ENCODE measurements around the gene CDC42BPB. TPM values are rescaled to one million over a fixed set of nuclear protein-coding genes. Genes with fewer than 3 reads are reported as not detected.

Gene CDC42BPB
- total RNA-seq, 1 experiment from 2014 or later, result 103 TPM

DNA sequence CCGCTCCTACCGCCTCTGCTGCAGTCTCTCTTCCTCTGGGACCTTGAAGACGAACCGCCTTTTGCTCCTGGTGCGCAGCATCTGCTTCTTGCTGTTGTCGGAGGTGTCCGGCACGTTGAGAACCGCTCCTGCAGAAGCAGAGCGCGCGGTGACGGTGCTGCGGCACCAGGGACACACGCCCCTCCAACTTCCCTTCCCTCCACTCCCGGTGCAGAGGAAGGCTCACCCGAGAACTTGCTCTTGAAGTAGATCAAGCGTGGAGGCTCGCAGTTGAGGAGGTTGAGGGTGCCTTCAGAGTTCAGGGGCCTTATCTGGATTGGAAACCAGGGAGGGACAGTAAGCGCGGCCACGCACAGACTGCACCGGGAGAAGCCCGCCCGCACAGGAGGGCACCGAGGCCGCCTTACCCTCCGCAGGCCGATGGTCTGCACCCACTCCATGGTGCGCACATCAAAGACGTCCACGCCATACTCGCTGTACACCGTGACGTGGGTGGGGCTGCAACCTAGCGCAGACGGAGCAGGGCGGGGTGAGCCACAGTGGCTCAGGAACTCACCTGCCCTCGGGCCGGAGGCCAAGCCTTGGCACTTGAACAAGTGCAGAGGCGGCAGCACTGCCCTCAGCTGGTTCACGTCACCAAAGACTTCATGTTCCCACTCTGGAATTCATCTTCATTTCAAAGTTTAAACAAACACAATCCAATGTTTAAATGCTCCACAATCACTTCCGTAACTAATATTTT, 117.4 kb downstream of the CDC42BPB start:
- H3K9ac ChIP-seq (ENCODE audit: extremely low read depth, insufficient read length, low read length), result no peak overlapping the region
- TF ChIP-seq, protein P1, sequence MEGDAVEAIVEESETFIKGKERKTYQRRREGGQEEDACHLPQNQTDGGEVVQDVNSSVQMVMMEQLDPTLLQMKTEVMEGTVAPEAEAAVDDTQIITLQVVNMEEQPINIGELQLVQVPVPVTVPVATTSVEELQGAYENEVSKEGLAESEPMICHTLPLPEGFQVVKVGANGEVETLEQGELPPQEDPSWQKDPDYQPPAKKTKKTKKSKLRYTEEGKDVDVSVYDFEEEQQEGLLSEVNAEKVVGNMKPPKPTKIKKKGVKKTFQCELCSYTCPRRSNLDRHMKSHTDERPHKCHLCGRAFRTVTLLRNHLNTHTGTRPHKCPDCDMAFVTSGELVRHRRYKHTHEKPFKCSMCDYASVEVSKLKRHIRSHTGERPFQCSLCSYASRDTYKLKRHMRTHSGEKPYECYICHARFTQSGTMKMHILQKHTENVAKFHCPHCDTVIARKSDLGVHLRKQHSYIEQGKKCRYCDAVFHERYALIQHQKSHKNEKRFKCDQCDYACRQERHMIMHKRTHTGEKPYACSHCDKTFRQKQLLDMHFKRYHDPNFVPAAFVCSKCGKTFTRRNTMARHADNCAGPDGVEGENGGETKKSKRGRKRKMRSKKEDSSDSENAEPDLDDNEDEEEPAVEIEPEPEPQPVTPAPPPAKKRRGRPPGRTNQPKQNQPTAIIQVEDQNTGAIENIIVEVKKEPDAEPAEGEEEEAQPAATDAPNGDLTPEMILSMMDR (conservative IDR thresholded peaks at IDR 0.05), result no peak
- no peak overlapping the region for H2BK120ac ChIP-seq (ENCODE audit: low read depth, low read length, poor library complexity, severe bottlenecking)
- no peak overlapping the region for H3T11ph ChIP-seq (ENCODE audit: low read length)
- no peaks in the 10 kb centered on the region for H3K79me2 ChIP-seq (ENCODE audit: insufficient read depth, low read length)
- no peaks in the 10 kb centered on the region for H4K20me1 ChIP-seq (ENCODE audit: control insufficient read depth, insufficient read depth, insufficient read length)
- no peaks in the 10 kb centered on the region for H3K9me3 Mint-ChIP-seq
- H3K14ac ChIP-seq (ENCODE audit: insufficient read depth, low read length), result no peak overlapping the region
- no peak overlapping the region for H3K27ac ChIP-seq (ENCODE audit: insufficient read length, low read depth, low read length)
- no peaks in the 10 kb centered on the region for H3K4me1 Mint-ChIP-seq
- no peak overlapping the region for H4K91ac ChIP-seq (ENCODE audit: insufficient read length, low read depth, low read length)
- H3K27me3 Mint-ChIP-seq (ENCODE audit: low read depth), result no peaks in the 10 kb centered on the region
- no peaks in the 10 kb centered on the region for H3K27me3 ChIP-seq (ENCODE audit: insufficient read depth, low read length)
- H3K79me1 ChIP-seq (ENCODE audit: insufficient read depth, low read depth, low read length, poor library complexity, severe bottlenecking), result no peaks in the 10 kb centered on the region
- no peak overlapping the region for H2AFZ ChIP-seq (ENCODE audit: low read length)
- no peak overlapping the region for H3K4me2 ChIP-seq (ENCODE audit: insufficient read depth, insufficient read length, low read length)
- H2BK15ac ChIP-seq (ENCODE audit: low read depth, low read length), result no peak overlapping the region
- no peak overlapping the region for H2BK20ac ChIP-seq (ENCODE audit: low read depth, low read length, poor library complexity, severe bottlenecking)
- WGBS (ENCODE audit: extremely low coverage, insufficient read length, low lambda C conversion rate), result no CpG with 5 or more reads among the region's 43 CpGs
- H3K36me3 Mint-ChIP-seq (ENCODE audit: insufficient read depth in 1 of 3, low read depth in 3 of 3), result peaks cover 19 to 81% (median 56%) of the 10 kb centered on the region in 3 experiments; a peak in 6 of 7 replicates
- H3K9me3 ChIP-seq (ENCODE audit: control insufficient read depth, low read depth, low read length), result no peaks in the 10 kb centered on the region
- no peak for DNase-seq
- H3K18ac ChIP-seq (ENCODE audit: insufficient read length, low read depth, low read length), result no peak overlapping the region
- no peak overlapping the region for H2BK12ac ChIP-seq (ENCODE audit: insufficient read length, low read depth, low read length)
- no peak overlapping the region for H4K5ac ChIP-seq (ENCODE audit: insufficient read length, low read depth, low read length)
- no peak overlapping the region for H2AK5ac ChIP-seq (ENCODE audit: insufficient read length, low read length)
- no peak overlapping the region for H3K4ac ChIP-seq (ENCODE audit: low read depth, low read length)
- H3K56ac ChIP-seq (ENCODE audit: insufficient read length, low read depth, low read length), result no peak overlapping the region
- no peak overlapping the region for H4K8ac ChIP-seq (replicated peaks; ENCODE audit: insufficient read length, low read depth, low read length)
- no peak overlapping the region for H2BK5ac ChIP-seq (ENCODE audit: insufficient read length, low read length)
- no peak overlapping the region for H3K23ac ChIP-seq (ENCODE audit: insufficient read length, low read depth, low read length)
- peak overlapping the region in 1 of 2 experiments; percentile 57; a peak in 1 of 5 replicates for H3K4me3 Mint-ChIP-seq
- H3K27ac Mint-ChIP-seq, result peak overlapping the region in 1 of 3 experiments; percentile 64; a peak in 1 of 7 replicates
- no peaks in the 10 kb centered on the region for H3K4me1 ChIP-seq (ENCODE audit: insufficient read depth, low read length)
- H3K23me2 ChIP-seq (ENCODE audit: insufficient read length, low read depth, low read length, poor library complexity, severe bottlenecking), result no peaks in the 10 kb centered on the region

All from H9 (cell line).